GM18519 (cell line): Measurements from ENCODE around the gene TTC34.
"Not testable (repeated sequence)": the region's sequence is repeated elsewhere in the genome, so short reads cannot be mapped to it uniquely, and the experiment has no call there.

Experiments used
- ATAC-seq: cut with Tn5 transposase; IDR thresholded peaks from one replicate; pipeline ENCODE4 v1.9.1; 2021; ENCODE audit warnings: mild to moderate bottlenecking, moderate library complexity; ENCODE audit not compliant: unreplicated experiment, low FRiP score

TTC34 gene

DNA sequence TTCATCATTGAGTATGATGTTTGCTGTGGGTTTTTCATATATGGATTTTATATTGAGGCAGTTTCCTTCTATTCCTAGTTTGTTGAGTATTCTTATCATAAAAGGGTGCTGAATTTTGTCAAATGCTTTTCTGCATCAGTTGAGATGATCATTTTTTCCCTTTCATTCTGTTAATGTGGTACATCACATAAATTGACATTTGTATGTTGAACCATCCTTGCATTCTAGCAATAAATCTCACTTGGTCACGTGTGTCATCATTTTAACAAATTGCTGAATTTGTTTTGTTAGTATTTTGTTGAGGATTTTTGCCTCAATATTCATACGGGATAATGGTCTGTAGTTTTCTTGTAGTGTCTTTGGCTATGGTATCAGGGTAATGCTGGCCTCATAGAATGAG is 19.9 kb downstream of the TTC34 start:
- no peak for ATAC-seq

- no peak for ATAC-seq
Observed at GRCh38 chr1:2778220-2778592, 23.3 kb downstream of the TTC34 start.

GRCh38 chr1:2777424-2778219 is 23.9 kb downstream of the TTC34 start:
- ATAC-seq = no peak

DNA sequence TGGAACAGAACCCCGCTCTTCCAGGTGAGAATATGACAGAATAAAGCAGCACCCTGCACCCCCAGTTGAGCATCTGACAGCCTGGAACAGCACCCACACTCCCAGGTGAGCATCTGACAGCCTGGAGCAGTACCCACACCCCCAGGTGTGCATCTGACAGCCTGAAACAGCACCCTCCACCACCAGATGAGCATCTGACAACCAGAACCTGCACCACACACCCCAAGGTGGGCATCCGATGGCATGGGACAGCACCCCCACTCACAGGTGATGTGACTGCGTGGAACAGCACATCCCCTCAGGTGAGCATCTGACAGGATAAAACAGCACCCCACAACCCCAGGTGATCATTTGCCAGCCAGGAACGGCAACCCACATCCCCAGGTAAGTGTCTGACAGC is 26.2 kb downstream of the TTC34 start:
- not testable (repeated sequence) for ATAC-seq

- ATAC-seq = not testable (repeated sequence)
Observed at GRCh38 chr1:2768052-2768451, 33.4 kb downstream of the TTC34 start.

DNA sequence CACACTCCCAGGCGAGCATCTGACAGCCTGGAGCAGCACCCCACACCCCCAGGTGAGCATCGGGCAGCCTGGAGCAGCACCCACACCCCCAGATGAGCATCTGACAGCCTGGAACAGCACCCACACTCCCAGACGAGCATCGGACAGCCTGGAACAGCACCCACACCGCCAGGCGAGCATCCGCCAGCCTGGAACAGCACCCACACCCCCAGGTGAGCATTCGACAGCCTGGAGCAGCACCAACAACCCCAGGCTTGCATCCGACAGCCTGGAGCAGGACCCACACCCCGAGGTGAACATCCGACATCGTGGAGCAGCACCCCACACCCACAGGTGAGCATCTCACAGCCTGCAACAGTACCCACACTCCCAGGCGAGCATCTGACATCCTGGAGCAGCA is 42.1 kb downstream of the TTC34 start:
- not testable (repeated sequence) for ATAC-seq

GRCh38 chr1:2757519-2757918 is 44.0 kb downstream of the TTC34 start:
- not testable (repeated sequence) for ATAC-seq

DNA sequence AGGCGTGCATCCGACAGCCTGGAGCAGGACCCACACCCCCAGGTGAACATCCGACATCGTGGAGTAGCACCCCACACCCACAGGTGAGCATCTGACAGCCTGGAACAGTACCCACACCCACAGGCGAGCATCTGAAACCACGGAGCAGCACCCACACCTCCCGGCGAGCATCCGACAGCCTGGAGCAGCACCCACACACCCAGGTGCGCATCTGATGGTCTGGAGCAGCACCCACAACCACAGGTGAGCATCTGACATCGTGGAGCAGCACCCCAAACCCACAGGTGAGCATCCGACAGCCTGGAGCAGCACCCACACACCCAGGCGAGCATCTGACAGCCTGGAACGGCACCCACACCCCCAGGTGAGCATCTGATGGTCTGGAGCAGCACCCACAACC is 46.1 kb downstream of the TTC34 start:
- not testable (repeated sequence) for ATAC-seq

GRCh38 chr1:2754597-2754996 is 46.9 kb downstream of the TTC34 start:
- not testable (repeated sequence) for ATAC-seq

DNA sequence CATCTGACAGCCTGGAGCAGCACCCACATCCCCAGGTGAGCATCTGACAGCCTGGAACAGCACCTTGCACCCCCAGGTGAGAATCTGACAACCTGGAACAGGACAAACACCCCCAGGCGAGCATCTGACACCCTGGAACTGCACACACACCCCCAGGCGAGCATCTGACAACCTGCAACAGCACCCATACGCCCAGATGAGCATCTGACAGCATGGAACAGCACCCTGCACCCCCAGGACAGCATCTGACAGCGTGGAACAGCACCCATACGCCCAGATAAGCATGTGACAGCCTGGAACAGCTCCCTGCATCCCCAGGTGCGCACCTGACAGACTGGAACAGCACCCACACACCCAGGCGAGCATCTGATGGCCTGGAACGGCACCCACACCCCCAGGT is 49.0 kb downstream of the TTC34 start:
- not testable (repeated sequence) for ATAC-seq

- not testable (repeated sequence) for ATAC-seq
Observed at GRCh38 chr1:2751866-2752265, 49.6 kb downstream of the TTC34 start.

GRCh38 chr1:2750766-2751730 is 50.4 kb downstream of the TTC34 start:
- ATAC-seq = not testable (repeated sequence)

DNA sequence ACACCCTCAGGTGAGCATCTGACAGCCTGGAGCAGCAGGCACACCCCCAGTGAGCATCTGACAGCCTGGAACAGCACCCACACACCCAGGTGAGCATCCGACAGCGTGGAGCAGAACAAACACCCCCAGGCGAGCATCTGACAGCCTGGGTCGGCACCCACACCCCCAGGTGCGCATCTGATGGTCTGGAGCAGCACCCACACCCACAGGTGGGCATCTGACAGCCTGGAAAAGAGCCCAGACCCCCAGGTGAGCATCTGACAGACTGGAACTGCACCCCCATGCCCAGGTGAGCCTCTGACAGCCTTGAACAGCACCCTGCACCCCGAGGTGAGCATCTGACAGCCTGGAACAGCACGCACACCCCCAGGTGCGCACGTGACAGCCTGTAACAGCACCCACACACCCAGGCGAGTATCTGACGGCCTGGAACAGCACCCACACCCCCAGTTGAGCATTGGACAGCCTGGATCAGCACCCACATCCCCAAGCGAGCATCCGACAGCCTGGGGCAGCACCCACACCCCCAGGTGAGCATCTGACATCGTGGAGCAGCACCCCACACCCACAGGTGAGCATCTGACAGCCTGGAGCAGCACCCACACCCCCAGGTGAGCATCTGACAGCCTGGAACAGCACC is 51.3 kb downstream of the TTC34 start:
- not testable (repeated sequence) for ATAC-seq

DNA sequence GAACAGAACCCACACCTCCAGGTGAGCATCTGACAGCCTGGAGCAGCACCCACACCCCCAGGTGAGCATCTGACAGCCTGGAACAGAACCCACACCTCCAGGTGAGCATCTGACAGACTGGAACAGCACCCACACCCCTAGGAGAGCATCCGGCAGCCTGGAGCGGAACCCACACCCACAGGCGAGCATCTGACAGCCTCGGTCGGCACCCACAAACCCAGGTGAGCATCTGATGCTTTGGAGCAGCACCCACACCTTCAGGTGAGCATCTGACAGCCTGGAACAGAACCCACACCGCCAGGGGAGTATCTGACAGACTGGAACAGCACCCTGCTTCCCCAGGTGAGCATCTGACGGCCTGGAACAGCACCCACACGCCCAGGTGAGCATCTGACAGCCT is 52.9 kb downstream of the TTC34 start:
- not testable (repeated sequence) for ATAC-seq

DNA sequence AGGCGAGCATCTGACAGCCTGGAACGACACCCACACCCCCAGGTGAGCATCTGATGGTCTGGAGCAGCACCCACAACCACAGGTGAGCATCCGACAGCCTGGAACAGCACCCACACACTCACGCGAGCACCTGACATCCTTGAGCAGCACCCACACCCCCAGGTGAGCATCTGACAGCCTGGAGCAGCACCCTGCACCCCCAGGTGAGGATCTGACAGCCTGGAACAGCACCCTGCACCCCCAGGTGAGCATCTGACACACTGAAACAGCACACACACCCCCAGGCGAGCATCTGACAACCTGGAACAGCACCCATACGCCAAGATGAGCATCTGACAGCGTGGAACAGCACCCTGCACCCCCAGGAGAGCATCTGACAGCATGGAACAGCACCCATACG is 106.7 kb downstream of the TTC34 start:
- not testable (repeated sequence) for ATAC-seq

DNA sequence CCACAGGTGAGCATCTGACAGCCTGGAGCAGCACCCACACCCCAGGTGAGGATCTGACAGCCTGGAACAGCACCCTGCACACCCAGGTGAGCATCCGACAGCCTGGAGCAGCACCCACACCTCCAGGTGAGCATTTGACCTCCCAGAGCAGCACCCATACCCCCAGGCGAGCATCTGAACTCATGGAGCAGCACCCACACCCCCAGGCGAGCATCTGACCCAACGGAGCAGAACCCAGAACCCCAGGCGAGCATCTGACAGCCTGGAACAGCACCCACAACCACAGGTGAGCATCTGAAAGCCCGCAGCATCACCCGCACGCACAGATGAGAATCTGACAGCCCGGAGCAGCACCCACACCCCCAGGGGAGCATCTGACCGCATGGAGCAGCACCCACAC is 111.3 kb downstream of the TTC34 start:
- not testable (repeated sequence) for ATAC-seq

- ATAC-seq = not testable (repeated sequence)
Observed at GRCh38 chr1:2688336-2688665, 113.2 kb downstream of the TTC34 start.

DNA sequence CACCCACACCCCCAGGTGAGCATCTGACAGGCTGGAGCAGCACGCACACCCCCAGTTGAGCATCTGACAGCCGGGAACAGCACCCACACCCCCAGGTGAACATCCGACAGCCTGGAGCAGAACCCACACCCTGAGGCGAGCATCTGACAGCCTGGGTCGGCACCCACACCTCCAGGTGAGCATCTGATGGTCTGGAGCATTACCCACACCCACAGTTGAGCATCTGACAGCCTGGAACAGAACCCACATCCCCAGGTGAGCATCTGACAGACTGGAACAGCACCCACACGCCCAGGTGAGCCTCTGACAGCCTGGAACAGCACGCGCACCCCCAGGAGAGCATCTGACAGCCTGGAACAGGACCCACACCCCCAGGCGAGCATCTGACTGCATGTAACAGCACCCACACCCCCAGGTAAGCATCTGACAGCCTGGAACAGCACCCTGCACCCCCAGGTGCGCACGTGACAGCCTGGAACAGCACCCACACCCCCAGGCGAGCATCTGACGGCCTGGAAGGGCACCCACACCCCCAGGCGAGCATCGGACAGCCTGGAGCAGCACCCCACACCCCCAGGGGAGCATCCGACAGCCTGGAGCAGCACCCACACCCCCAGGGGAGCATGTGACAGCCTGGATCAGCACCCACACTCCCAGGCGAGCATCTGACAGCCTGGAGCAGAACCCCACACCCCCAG is 113.7 kb downstream of the TTC34 start:
- ATAC-seq = not testable (repeated sequence)

DNA sequence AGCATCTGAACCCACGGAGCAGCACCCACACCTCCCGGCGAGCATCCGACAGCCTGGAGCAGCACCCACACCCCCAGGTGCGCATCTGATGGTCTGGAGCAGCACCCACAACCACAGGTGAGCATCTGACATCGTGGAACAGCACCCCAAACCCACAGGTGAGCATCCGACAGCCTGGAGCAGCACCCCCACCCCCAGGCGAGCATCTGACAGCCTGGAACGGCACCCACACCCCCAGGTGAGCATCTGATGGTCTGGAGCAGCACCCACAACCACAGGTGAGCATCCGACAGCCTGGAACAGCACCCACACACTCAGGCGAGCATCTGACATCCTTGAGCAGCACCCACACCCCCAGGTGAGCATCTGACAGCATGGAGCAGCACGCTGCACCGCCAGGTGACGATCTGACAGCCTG is 114.3 kb downstream of the TTC34 start:
- ATAC-seq = not testable (repeated sequence)
